ENCODE results near the gene CCND3.

DNA sequence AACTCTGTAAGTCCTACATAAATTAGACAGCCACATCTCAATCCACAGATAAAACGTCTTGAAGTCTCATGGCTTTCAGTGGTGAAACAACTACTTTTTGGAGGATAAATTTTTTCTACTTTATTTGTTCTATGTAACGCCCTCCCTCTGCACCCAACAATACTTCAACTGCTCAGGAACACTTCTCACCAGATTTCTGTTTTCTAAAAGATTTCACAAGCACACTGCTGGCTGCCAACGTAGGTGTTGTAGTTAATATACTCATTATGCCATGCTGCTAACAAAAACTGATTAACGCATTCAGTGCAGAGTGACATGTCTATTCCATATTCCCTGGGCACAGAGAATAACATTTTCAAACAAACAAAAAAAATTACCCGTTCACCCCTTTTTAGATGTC is 56.7 kb downstream of the CCND3 start:
- TF ChIP-seq ZNF24 (IDR thresholded peaks at IDR 0.05), result no peak
- TF ChIP-seq SPI1 (IDR thresholded peaks at IDR 0.05; ENCODE audit: borderline replicate concordance, insufficient read depth, low read depth, low read length), result no peak
- no peak for TF ChIP-seq SP1 (IDR thresholded peaks at IDR 0.05; ENCODE audit: low read depth, low read length)
- TF ChIP-seq HDAC2 (IDR thresholded peaks at IDR 0.05), result no peak
- TF ChIP-seq BHLHE40 (IDR thresholded peaks at IDR 0.05; ENCODE audit: borderline replicate concordance in 1 of 2, low read depth in 2 of 2, low read length in 1 of 2), result no peak
- TF ChIP-seq NFYB (IDR thresholded peaks at IDR 0.05; ENCODE audit: insufficient read depth, low read depth, low read length), result no peak
- TF ChIP-seq, protein P1, sequence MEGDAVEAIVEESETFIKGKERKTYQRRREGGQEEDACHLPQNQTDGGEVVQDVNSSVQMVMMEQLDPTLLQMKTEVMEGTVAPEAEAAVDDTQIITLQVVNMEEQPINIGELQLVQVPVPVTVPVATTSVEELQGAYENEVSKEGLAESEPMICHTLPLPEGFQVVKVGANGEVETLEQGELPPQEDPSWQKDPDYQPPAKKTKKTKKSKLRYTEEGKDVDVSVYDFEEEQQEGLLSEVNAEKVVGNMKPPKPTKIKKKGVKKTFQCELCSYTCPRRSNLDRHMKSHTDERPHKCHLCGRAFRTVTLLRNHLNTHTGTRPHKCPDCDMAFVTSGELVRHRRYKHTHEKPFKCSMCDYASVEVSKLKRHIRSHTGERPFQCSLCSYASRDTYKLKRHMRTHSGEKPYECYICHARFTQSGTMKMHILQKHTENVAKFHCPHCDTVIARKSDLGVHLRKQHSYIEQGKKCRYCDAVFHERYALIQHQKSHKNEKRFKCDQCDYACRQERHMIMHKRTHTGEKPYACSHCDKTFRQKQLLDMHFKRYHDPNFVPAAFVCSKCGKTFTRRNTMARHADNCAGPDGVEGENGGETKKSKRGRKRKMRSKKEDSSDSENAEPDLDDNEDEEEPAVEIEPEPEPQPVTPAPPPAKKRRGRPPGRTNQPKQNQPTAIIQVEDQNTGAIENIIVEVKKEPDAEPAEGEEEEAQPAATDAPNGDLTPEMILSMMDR (IDR thresholded peaks at IDR 0.05 in 2 of 3, conservative IDR thresholded peaks at IDR 0.05 in 1 of 3; ENCODE audit: control insufficient read depth in 2 of 3, extremely low read depth in 1 of 3, insufficient read depth in 1 of 3, low read depth in 3 of 3, low read length in 3 of 3), result no peak
- no peak for TF ChIP-seq TBL1XR1 (IDR thresholded peaks at IDR 0.05; ENCODE audit: low read depth, low read length)

Measured in GM12878 (cell line).